GM08714 (cell line): Measurements from ENCODE around the gene DOHH.
"Not testable (repeated sequence)": the region's sequence is repeated elsewhere in the genome, so short reads cannot be mapped to it uniquely, and the experiment has no call there.

Experiments
- H3K4me3 ChIP-seq: fragments of 200-500 bp; sonication (Bioruptor generic); 2 replicates; pipeline ENCODE4 v1.5.1; 2014; ENCODE audit warnings: mild to moderate bottlenecking, low read length, inconsistent platforms
- ZNF274 ChIP-seq: IDR thresholded peaks from 2 replicates; pipeline ENCODE4 v1.6.1; 2012; ENCODE audit warnings: mild to moderate bottlenecking, low read depth, low read length

DOHH gene

GRCh38 chr19:3451451-3451866 lies 49.0 kb downstream of the DOHH start:
- no peak for TF ChIP-seq ZNF274
- H3K4me3 ChIP-seq, result no peak overlapping the region

GRCh38 chr19:3450796-3451411 lies 49.6 kb downstream of the DOHH start:
- TF ChIP-seq ZNF274, result no peak

GRCh38 chr19:3448616-3449334 lies 51.7 kb downstream of the DOHH start:
- H3K4me3 ChIP-seq, result no peak overlapping the region
- TF ChIP-seq ZNF274, result no peak

More at GRCh38 chr19:3450796-3451411, 49.6 kb downstream of the DOHH start:
- no peak overlapping the region for H3K4me3 ChIP-seq

- H3K4me3 ChIP-seq, result not testable (repeated sequence)
Observed at GRCh38 chr19:3446657-3447056, 53.8 kb downstream of the DOHH start.

GRCh38 chr19:3444695-3445234 lies 55.7 kb downstream of the DOHH start:
- H3K4me3 ChIP-seq, result no peak overlapping the region
- TF ChIP-seq ZNF274, result no peak

- H3K4me3 ChIP-seq, result no peak overlapping the region
- TF ChIP-seq ZNF274, result no peak
Observed at GRCh38 chr19:3443840-3444694, 56.4 kb downstream of the DOHH start.

GRCh38 chr19:3442487-3443071 lies 57.9 kb downstream of the DOHH start:
- no peak for TF ChIP-seq ZNF274
- H3K4me3 ChIP-seq, result no peak overlapping the region

GRCh38 chr19:3441986-3442329 lies 58.5 kb downstream of the DOHH start:
- no peak for TF ChIP-seq ZNF274
- no peak overlapping the region for H3K4me3 ChIP-seq

- no peak overlapping the region for H3K4me3 ChIP-seq
- no peak for TF ChIP-seq ZNF274
Observed at GRCh38 chr19:3441089-3441985, 59.1 kb downstream of the DOHH start.
